ENCODE results near the gene DDX23.

DDX23 gene

GRCh38 chr12:48826209-48826855, 25.6 kb downstream of the DDX23 start:
- Histone ChIP-seq H3K27ac (ENCODE audit: low read depth, low read length, poor library complexity, severe bottlenecking) (no peak overlapping the region), H3K36me3 (ENCODE audit: insufficient read depth, low read length) (peaks cover 34% of the 10 kb centered on the region), H3F3A (ENCODE audit: insufficient read depth, low read length) (no peaks in the 10 kb centered on the region), H4K20me1 (ENCODE audit: insufficient read depth, low read length) (no peaks in the 10 kb centered on the region), H3K27me3 (ENCODE audit: insufficient read depth, low read length) (no peaks in the 10 kb centered on the region), H3K4me1 (ENCODE audit: insufficient read depth, low read length, severe bottlenecking) (no peaks in the 10 kb centered on the region), H2AFZ (ENCODE audit: low read length) (no peak overlapping the region), H3K9me2 (ENCODE audit: low read depth, low read length) (no peaks in the 10 kb centered on the region), H3K9ac (ENCODE audit: low read length) (no peak overlapping the region), H3K4me3 (ENCODE audit: low read depth, low read length, poor library complexity, severe bottlenecking) (no peak overlapping the region), H3K79me2 (ENCODE audit: insufficient read depth, low read length) (no peaks in the 10 kb centered on the region), H3K9me3 (ENCODE audit: low read length) (no peaks in the 10 kb centered on the region), H3K4me2 (ENCODE audit: low read length) (no peak overlapping the region)
- TF ChIP-seq, protein P1, sequence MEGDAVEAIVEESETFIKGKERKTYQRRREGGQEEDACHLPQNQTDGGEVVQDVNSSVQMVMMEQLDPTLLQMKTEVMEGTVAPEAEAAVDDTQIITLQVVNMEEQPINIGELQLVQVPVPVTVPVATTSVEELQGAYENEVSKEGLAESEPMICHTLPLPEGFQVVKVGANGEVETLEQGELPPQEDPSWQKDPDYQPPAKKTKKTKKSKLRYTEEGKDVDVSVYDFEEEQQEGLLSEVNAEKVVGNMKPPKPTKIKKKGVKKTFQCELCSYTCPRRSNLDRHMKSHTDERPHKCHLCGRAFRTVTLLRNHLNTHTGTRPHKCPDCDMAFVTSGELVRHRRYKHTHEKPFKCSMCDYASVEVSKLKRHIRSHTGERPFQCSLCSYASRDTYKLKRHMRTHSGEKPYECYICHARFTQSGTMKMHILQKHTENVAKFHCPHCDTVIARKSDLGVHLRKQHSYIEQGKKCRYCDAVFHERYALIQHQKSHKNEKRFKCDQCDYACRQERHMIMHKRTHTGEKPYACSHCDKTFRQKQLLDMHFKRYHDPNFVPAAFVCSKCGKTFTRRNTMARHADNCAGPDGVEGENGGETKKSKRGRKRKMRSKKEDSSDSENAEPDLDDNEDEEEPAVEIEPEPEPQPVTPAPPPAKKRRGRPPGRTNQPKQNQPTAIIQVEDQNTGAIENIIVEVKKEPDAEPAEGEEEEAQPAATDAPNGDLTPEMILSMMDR (IDR thresholded peaks at IDR 0.05; ENCODE audit: low read length): no peak
- TF ChIP-seq EZH2 (IDR thresholded peaks at IDR 0.05; ENCODE audit: borderline replicate concordance, low read length): no peak

DNA sequence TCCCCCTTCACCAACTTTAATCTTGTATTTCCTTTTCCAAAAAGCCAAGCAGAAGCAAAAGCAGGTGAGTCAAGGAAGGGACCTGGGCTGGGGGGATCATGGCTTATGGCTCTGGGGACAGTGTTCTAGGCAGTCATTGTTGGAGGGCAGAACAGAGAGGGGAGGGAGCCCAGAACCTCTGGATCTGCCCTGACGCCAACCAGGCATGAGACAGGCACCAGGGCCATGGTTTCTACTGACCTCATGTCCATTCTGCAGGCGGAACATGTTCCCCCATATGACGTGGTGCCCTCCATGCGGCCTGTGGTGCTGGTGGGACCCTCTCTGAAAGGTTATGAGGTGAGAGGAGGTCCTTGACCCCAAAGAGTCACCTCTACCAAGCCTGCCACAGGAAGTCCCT, 27.1 kb downstream of the DDX23 start:
- Histone ChIP-seq H3F3A (ENCODE audit: insufficient read depth, low read length) (no peaks in the 10 kb centered on the region), H3K9me2 (ENCODE audit: low read depth, low read length) (no peaks in the 10 kb centered on the region), H3K4me1 (ENCODE audit: insufficient read depth, low read length, severe bottlenecking) (no peaks in the 10 kb centered on the region), H3K9me3 (ENCODE audit: low read length) (no peaks in the 10 kb centered on the region), H3K27ac (ENCODE audit: low read depth, low read length, poor library complexity, severe bottlenecking) (no peak overlapping the region), H2AFZ (ENCODE audit: low read length) (no peak overlapping the region), H3K4me2 (ENCODE audit: low read length) (no peak overlapping the region), H3K27me3 (ENCODE audit: insufficient read depth, low read length) (no peaks in the 10 kb centered on the region), H3K36me3 (ENCODE audit: insufficient read depth, low read length) (peaks cover 20% of the 10 kb centered on the region), H3K9ac (ENCODE audit: low read length) (no peak overlapping the region), H4K20me1 (ENCODE audit: insufficient read depth, low read length) (no peaks in the 10 kb centered on the region), H3K4me3 (ENCODE audit: low read depth, low read length, poor library complexity, severe bottlenecking) (no peak overlapping the region), H3K79me2 (ENCODE audit: insufficient read depth, low read length) (no peaks in the 10 kb centered on the region)
- TF ChIP-seq, protein P1 (IDR thresholded peaks at IDR 0.05; ENCODE audit: low read length): no peak

DNA sequence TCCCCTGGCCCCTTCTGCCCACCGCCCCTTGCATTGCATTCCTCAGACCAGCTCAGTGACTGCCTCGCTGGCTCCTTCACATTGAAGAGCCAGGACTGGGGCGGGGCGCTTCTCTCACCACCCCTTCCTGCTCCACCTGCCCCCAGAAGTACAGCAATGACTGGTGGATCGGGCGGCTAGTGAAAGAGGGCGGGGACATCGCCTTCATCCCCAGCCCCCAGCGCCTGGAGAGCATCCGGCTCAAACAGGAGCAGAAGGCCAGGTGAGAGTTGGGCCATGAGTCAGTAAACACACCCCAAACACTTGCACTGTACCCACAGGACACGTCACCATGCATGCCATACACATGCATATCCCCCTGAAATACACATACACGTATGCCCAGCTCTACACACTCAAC, 27.9 kb downstream of the DDX23 start:
- Histone ChIP-seq H3K4me2 (ENCODE audit: low read length) (no peak overlapping the region), H3K9ac (ENCODE audit: low read length) (no peak overlapping the region), H3K36me3 (ENCODE audit: insufficient read depth, low read length) (peaks cover 12% of the 10 kb centered on the region), H3K9me3 (ENCODE audit: low read length) (no peaks in the 10 kb centered on the region), H3K4me1 (ENCODE audit: insufficient read depth, low read length, severe bottlenecking) (no peaks in the 10 kb centered on the region), H3K4me3 (ENCODE audit: low read depth, low read length, poor library complexity, severe bottlenecking) (no peak overlapping the region), H3K27me3 (ENCODE audit: insufficient read depth, low read length) (no peaks in the 10 kb centered on the region), H2AFZ (ENCODE audit: low read length) (no peak overlapping the region), H3K27ac (ENCODE audit: low read depth, low read length, poor library complexity, severe bottlenecking) (no peak overlapping the region), H4K20me1 (ENCODE audit: insufficient read depth, low read length) (no peaks in the 10 kb centered on the region), H3K79me2 (ENCODE audit: insufficient read depth, low read length) (no peaks in the 10 kb centered on the region), H3K9me2 (ENCODE audit: low read depth, low read length) (no peaks in the 10 kb centered on the region), H3F3A (ENCODE audit: insufficient read depth, low read length) (no peaks in the 10 kb centered on the region)
- TF ChIP-seq EZH2 (IDR thresholded peaks at IDR 0.05; ENCODE audit: borderline replicate concordance, low read length): no peak
- TF ChIP-seq, protein P1 (IDR thresholded peaks at IDR 0.05; ENCODE audit: low read length): no peak

Measured in OCI-LY1 (cell line).